Measurements from ENCODE around the gene KBTBD3.

The KBTBD3 gene

DNA sequence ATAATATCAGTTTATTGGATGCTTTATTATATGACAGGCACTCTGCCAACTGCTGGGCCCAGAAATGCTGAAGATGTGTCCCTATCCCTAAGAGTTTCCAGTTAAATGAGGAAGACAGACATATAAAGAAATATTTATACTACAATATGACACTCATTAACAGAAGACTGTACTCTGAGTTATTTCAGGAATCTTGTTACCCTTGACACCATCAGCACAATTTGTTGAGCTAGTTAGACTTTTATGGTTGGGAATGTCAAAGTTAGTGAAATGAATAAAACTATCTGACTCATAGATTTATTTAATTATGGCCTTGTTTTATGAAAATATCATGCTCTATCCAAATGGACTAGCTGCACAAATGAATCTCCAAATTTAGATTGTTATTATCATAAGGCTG is 29.5 kb downstream of the KBTBD3 start:
- Histone ChIP-seq H3K4me1 (peaks cover 18% of the 10 kb centered on the region), H3K36me3 (replicated peaks) (no peaks in the 10 kb centered on the region), H3K4me3 (no peak overlapping the region), H3K27me3 (ENCODE audit: low read depth) (no peaks in the 10 kb centered on the region), H3K9me3 (no peaks in the 10 kb centered on the region)
- in situ Hi-C loops (cut with MboI; ENCODE audit: low sequenced_read_pairs): no loop called here
- DNase-seq (ENCODE audit: low spot score in 2 of 2): no peak

GRCh38 chr11:106043540-106043939 is 33.6 kb downstream of the KBTBD3 start:
- Histone ChIP-seq H3K4me3 (no peak overlapping the region), H3K36me3 (replicated peaks) (no peaks in the 10 kb centered on the region), H3K27me3 (ENCODE audit: low read depth) (no peaks in the 10 kb centered on the region), H3K4me1 (peaks cover 3% of the 10 kb centered on the region; the same call in 1 of the 2 replicates), H3K9me3 (no peaks in the 10 kb centered on the region)
- DNase-seq (ENCODE audit: low spot score in 2 of 2): no peak
- in situ Hi-C loops (cut with MboI; ENCODE audit: low sequenced_read_pairs): no loop called here

DNA sequence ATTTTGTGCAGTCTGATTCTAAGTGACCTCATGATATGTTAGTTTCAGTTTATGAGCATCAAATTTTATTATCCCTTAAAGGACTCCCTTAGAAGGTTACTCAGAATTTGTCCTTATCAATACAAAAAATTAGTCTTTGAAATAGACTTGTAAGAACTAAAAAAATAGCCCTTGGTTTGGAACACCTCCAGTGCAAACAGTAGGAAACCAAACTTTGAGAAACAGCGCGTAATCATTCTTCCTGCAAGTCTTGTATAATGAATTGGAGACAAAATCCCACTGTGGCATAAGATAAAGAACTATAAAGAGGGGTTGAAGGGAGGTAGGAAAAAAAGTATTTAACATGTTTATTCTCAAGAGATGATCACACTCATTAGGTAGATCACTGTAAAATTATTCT is 44.3 kb downstream of the KBTBD3 start:
- in situ Hi-C loops (cut with MboI; ENCODE audit: low sequenced_read_pairs): no loop called here
- no peak for DNase-seq (ENCODE audit: low spot score in 2 of 2)
- no peaks in the 10 kb centered on the region for H3K36me3 ChIP-seq (replicated peaks)
- H3K4me1 ChIP-seq: no peaks in the 10 kb centered on the region; the same call in 1 of the 2 replicates
- no peaks in the 10 kb centered on the region for H3K9me3 ChIP-seq
- H3K4me3 ChIP-seq: no peak overlapping the region
- no peaks in the 10 kb centered on the region for H3K27me3 ChIP-seq (ENCODE audit: low read depth)

DNA sequence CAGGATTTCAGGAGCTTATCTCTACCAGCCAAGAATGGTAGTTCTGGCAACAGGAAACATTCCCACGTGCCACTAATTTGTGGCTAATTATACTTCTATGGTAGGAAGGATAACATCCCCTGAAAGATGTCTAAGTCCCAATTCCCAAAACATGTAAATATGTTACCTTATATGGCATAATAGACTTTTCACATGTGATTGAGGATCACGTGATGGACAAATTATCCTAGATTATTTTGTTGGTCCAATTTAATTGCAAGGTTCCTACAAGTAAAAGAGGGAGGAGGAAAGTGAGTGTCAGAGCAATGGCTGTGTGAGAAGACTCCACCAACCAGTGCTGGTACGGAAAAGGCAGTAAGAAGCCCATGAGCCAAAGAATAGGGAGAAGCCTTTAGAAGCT is 45.2 kb downstream of the KBTBD3 start:
- Histone ChIP-seq H3K36me3 (replicated peaks) (no peaks in the 10 kb centered on the region), H3K4me1 (no peaks in the 10 kb centered on the region; the same call in 1 of the 2 replicates), H3K9me3 (no peaks in the 10 kb centered on the region), H3K4me3 (no peak overlapping the region), H3K27me3 (ENCODE audit: low read depth) (no peaks in the 10 kb centered on the region)
- in situ Hi-C loops (cut with MboI; ENCODE audit: low sequenced_read_pairs): no loop called here
- no peak for DNase-seq (ENCODE audit: low spot score in 2 of 2)

GRCh38 chr11:106031202-106031810 is 45.8 kb downstream of the KBTBD3 start:
- no peak overlapping the region for H3K4me3 ChIP-seq
- H3K36me3 ChIP-seq (replicated peaks): no peaks in the 10 kb centered on the region
- in situ Hi-C loops (cut with MboI; ENCODE audit: low sequenced_read_pairs): no loop called here
- H3K4me1 ChIP-seq: no peaks in the 10 kb centered on the region; the same call in 1 of the 2 replicates
- H3K27me3 ChIP-seq (ENCODE audit: low read depth): no peaks in the 10 kb centered on the region
- H3K9me3 ChIP-seq: no peaks in the 10 kb centered on the region
- no peak for DNase-seq (ENCODE audit: low spot score in 2 of 2)

DNA sequence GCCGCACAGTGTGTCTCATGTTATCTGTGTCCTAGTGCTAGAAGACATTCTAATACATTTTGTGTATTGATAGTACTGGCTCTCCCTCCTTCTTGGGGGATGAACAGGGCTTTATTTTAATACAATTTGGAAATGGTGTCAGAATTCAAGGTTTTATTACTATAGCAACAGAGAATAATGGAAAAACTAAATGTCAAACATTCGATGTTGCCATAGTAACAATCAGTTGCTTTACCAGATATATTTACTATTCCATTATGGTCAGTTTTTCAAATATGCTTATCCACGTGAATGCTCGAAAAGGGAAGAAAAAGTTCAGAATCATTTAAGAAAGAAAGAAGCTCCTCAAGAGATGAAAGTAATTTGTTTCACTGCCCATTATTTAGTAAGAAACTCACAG is 46.5 kb downstream of the KBTBD3 start:
- no peaks in the 10 kb centered on the region; the same call in 1 of the 2 replicates for H3K27me3 ChIP-seq (ENCODE audit: low read depth)
- no peak for DNase-seq (ENCODE audit: low spot score in 2 of 2)
- no peaks in the 10 kb centered on the region for H3K36me3 ChIP-seq (replicated peaks)
- no peaks in the 10 kb centered on the region for H3K9me3 ChIP-seq
- no peak overlapping the region for H3K4me3 ChIP-seq
- H3K4me1 ChIP-seq: no peaks in the 10 kb centered on the region; the same call in 1 of the 2 replicates
- in situ Hi-C loops (cut with MboI; ENCODE audit: low sequenced_read_pairs): no loop called here

- in situ Hi-C loops (cut with MboI; ENCODE audit: low sequenced_read_pairs): no loop called here
- H3K27me3 ChIP-seq (ENCODE audit: low read depth): no peaks in the 10 kb centered on the region; the same call in 1 of the 2 replicates
- peak overlapping the region; percentile 84 for H3K4me3 ChIP-seq
Observed at GRCh38 chr11:106022795-106023275, 54.3 kb downstream of the KBTBD3 start.

GRCh38 chr11:106021967-106022794 is 55.0 kb downstream of the KBTBD3 start, which contains the start of gene MSANTD4:
Gene MSANTD4 (minus strand): TSS chr11:106022240. CDS start chr11:106010917, 11,323 bp downstream.
- in situ Hi-C loops (cut with MboI; ENCODE audit: low sequenced_read_pairs): no loop called here
- DNase-seq (ENCODE audit: low spot score in 2 of 2): peak; percentile 97 to 98
- Histone ChIP-seq H3K4me1 (peaks cover 17% of the 10 kb centered on the region), H3K9me3 (no peaks in the 10 kb centered on the region), H3K4me3 (peak within 1 kb of the TSS; percentile 84), H3K27me3 (ENCODE audit: low read depth) (no peaks in the 10 kb centered on the region; the same call in 1 of the 2 replicates), H3K36me3 (replicated peaks) (no peaks in the 10 kb centered on the region)

More at GRCh38 chr11:106022795-106023275, 54.3 kb downstream of the KBTBD3 start:
- no peak for DNase-seq (ENCODE audit: low spot score in 2 of 2)
- H3K9me3 ChIP-seq: no peaks in the 10 kb centered on the region
- H3K4me1 ChIP-seq: peaks cover 17% of the 10 kb centered on the region
- no peaks in the 10 kb centered on the region for H3K36me3 ChIP-seq (replicated peaks)

DNA sequence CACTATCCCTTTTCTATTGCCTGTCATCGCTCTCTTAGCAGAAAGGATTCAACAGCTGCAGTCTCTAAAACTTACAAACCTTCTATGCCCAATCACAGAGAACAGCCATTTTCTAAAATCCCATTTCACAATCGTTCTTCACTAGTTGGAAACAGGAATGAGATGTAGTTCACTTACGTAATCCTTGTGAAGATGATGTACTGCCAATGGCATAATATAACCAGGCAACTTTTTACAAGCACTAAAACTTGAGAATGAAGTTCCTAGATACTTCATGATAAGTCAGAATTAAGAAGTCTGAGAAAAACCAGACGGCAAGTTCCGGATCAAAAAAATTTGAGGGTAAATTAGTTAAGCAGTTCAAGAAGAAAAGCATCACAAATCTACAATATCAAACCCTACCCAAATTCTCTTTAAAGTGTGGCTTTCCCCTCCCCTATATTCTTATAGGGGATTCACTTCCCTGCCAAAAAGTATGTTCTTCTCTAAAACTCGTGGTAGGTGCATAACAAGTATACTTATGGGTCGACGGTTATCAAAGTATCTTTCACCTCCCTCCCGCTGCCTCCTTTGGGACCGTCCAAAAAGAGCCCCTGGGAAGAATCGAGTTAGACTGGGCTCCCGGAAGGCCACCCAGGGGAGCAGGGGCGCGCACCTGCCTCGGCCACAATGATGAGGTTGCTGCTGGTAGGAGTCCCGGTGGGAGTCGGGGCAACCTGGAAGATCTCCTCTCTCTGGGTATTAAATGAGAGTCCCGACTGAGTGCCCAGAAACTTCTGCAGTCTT is 55.8 kb downstream of the KBTBD3 start:
- no peaks in the 10 kb centered on the region for H3K9me3 ChIP-seq
- H3K4me1 ChIP-seq: peaks cover 19% of the 10 kb centered on the region
- in situ Hi-C loops (cut with MboI; ENCODE audit: low sequenced_read_pairs): no loop called here
- H3K36me3 ChIP-seq (replicated peaks): no peaks in the 10 kb centered on the region
- H3K27me3 ChIP-seq (ENCODE audit: low read depth): no peaks in the 10 kb centered on the region; the same call in 1 of the 2 replicates
- peak overlapping the region; percentile 84 for H3K4me3 ChIP-seq
- no peak for DNase-seq (ENCODE audit: low spot score in 2 of 2)

DNA sequence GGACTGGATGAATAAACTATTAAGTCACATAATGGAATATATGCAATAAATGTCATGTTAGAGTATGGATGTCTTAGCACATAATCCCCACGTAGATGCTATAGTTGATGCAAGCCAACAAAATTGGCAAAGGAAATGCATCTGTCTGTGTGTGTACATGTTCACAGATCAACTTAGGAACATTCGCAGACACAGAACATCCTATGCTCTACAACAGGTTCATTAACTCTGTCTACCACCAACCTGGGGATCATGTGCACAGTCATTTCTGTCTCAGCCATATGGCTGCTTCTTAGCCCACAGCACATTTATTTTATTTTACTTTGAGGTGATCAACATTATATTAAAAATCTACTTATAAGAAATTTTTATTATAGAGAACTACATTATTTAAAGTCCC is 60.1 kb downstream of the KBTBD3 start:
- H3K4me3 ChIP-seq: no peak overlapping the region
- H3K4me1 ChIP-seq: peaks cover 26% of the 10 kb centered on the region
- no peak for DNase-seq (ENCODE audit: low spot score in 2 of 2)
- H3K36me3 ChIP-seq (replicated peaks): no peaks in the 10 kb centered on the region
- H3K9me3 ChIP-seq: no peaks in the 10 kb centered on the region
- in situ Hi-C loops (cut with MboI; ENCODE audit: low sequenced_read_pairs): no loop called here
- H3K27me3 ChIP-seq (ENCODE audit: low read depth): no peaks in the 10 kb centered on the region

GRCh38 chr11:106015066-106015465 is 62.1 kb downstream of the KBTBD3 start:
- no peaks in the 10 kb centered on the region for H3K9me3 ChIP-seq
- in situ Hi-C loops (cut with MboI; ENCODE audit: low sequenced_read_pairs): no loop called here
- no peak overlapping the region for H3K4me3 ChIP-seq
- H3K27me3 ChIP-seq (ENCODE audit: low read depth): no peaks in the 10 kb centered on the region
- DNase-seq (ENCODE audit: low spot score in 2 of 2): peak in 1 of 2 experiments; percentile 13
- H3K36me3 ChIP-seq (replicated peaks): peaks cover 3% of the 10 kb centered on the region
- H3K4me1 ChIP-seq: peaks cover 33% of the 10 kb centered on the region

- Histone ChIP-seq H3K4me1 (peaks cover 31% of the 10 kb centered on the region), H3K27me3 (ENCODE audit: low read depth) (no peaks in the 10 kb centered on the region), H3K36me3 (replicated peaks) (peaks cover 8% of the 10 kb centered on the region), H3K9me3 (no peaks in the 10 kb centered on the region), H3K4me3 (no peak overlapping the region)
- DNase-seq (ENCODE audit: low spot score in 2 of 2): no peak
- in situ Hi-C loops (cut with MboI; ENCODE audit: low sequenced_read_pairs): no loop called here
Observed at GRCh38 chr11:106014620-106015019, 62.5 kb downstream of the KBTBD3 start.

DNA sequence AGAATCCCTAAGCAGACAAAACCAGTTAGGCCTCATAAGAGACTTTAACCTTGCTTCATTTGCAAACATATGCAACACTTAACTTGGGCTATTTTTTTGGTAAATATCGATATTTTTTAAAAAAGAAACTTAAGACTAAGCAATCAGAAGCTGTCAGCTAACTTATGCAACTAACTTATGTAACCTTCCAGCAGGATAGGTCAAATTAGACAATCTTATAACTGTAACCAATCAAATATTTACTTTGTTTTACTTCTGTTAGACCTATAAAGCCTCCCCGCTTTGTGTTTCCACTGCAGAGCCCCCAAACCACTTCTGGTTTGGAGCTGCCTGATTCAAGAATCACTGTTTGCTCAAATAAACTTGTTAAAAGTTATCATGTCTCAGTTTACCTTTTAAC is 63.1 kb downstream of the KBTBD3 start:
- H3K4me3 ChIP-seq: no peak overlapping the region
- peaks cover 14% of the 10 kb centered on the region for H3K36me3 ChIP-seq (replicated peaks)
- H3K9me3 ChIP-seq: no peaks in the 10 kb centered on the region
- H3K27me3 ChIP-seq (ENCODE audit: low read depth): no peaks in the 10 kb centered on the region
- H3K4me1 ChIP-seq: peaks cover 28% of the 10 kb centered on the region
- in situ Hi-C loops (cut with MboI; ENCODE audit: low sequenced_read_pairs): no loop called here
- DNase-seq (ENCODE audit: low spot score in 2 of 2): no peak

All from HAP-1 (cell line).